Measurements from ENCODE around the gene DCDC2. TPM values are rescaled to one million over a fixed set of nuclear protein-coding genes. Genes with fewer than 3 reads are reported as not detected.

The DCDC2 gene
- 1.9 to 3.7 TPM (median 2.7 TPM) in 5 replicates for total RNA-seq (2022; extraction: Qiagen RNA extraction)

DNA sequence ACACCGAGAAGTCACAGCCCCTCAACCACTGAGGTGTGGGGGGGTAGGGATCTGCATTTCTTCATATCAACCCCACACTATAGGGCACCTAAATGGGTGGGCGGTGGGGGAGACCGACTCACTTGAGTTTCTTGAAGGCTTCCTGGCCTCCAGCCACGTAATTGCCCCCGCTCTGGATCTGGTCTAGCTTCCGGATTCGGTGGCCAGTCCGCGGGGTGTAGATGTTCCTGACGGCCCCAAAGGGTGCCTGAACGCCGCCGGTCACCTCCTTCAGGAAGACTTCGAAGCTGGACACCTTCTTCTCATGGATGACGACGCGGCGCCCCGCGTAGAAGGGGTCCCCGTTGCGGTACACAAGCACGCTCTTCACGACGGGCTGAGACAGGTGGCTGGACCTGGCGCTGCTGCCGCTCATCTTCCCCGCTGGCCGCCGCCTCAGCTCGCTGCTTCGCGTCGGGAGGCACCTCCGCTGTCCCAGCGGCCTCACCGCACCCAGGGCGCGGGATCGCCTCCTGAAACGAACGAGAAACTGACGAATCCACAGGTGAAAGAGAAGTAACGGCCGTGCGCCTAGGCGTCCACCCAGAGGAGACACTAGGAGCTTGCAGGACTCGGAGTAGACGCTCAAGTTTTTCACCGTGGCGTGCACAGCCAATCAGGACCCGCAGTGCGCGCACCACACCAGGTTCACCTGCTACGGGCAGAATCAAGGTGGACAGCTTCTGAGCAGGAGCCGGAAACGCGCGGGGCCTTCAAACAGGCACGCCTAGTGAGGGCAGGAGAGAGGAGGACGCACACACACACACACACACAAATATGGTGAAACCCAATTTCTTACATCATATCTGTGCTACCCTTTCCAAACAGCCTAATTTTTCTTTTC lies at the start of gene DCDC2:
Gene DCDC2, minus strand, starts transcription at position 724 of the 883 bp plus-strand sequence. Its CDS starts 309 bp downstream, at position 415.

DNA sequence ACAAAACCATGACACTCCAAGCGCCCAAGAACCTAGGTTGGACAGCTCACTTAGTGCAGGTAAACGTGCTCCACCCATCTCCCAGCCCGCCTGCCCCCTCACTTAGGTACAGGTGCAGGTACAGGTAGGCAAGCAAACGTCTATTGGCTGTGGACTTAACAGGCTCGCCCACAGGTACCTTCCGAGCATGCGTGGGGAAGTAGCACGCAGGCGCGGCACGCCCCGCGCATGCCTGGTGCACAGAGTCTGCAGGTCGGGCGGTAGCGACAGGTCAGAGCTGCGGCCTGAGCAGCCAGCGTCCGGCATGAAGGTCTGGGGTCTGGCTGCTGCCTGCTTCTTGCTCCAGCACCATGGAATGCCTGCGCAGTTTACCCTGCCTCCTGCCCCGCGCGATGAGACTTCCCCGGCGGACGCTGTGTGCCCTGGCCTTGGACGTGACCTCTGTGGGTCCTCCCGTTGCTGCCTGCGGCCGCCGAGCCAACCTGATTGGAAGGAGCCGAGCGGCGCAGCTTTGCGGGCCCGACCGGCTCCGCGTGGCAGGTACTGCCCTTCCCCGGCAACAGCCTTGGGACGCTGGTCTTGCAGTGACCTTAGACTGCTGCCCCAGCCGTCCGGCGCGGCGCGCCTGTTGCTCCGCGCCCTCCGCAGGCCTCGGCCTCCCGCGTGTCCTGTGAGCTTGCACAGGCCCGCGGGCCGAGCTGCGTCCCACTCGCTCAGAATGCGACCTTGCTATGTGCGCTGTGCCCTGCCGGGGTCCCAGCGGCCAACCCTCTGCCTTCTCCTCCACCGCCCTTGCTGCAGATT lies 45.0 kb upstream of the DCDC2 start, which contains the start of gene MRS2:
Gene MRS2, plus strand, starts transcription at position 240 of the 804 bp plus-strand sequence. Its CDS starts 111 bp downstream, at position 351.

DNA sequence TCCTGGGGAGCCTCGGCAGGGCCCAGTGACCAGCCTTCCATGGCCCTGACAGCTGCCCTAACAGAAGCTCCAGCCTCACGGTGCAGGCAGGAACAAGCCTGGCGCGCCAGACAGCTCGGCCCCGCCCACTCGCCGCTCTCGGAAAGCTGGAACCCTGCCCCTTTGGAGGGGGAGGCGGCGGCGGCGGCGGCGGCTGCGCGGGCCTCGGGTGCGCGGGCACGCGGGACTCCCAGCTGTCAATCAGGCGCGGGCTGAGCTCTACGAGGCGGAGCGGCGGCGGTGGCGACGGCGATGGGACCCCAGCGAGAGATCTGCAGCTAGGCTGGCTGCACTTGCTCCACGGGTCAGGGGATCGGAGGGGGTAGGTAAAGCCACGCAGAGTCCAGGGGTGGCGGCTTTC lies 231.9 kb downstream of the DCDC2 start, which contains the start of gene NRSN1:
Gene NRSN1, plus strand, starts transcription at position 236 of the 400 bp plus-strand sequence. CDS start 8,113 bp downstream, outside the sequence.

Other genes with a start within 250 kb of the DCDC2 start
- gene NRSN1, start 231.8 kb downstream of the DCDC2 start, total RNA-seq (2022; extraction: Qiagen RNA extraction): not detected in 5 replicates
- 19.8 to 22.4 TPM (median 21.2 TPM) in 5 replicates for gene MRS2, start 44.9 kb upstream of the DCDC2 start, total RNA-seq (2022; extraction: Qiagen RNA extraction)
- 0.71 to 1.4 TPM (median 1.1 TPM) in 5 replicates for gene GPLD1, start 131.5 kb upstream of the DCDC2 start, total RNA-seq (2022; extraction: Qiagen RNA extraction)
- 6.4 to 8.4 TPM (median 7.6 TPM) in 5 replicates for gene ALDH5A1, start 136.9 kb upstream of the DCDC2 start, total RNA-seq (2022; extraction: Qiagen RNA extraction)